ENCODE data around the gene TSPEAR. TPM values are rescaled to one million over a fixed set of nuclear protein-coding genes. Genes with fewer than 3 reads are reported as not detected.

Gene TSPEAR
- total RNA-seq, 2 donors from 2014 or later = not detected

DNA sequence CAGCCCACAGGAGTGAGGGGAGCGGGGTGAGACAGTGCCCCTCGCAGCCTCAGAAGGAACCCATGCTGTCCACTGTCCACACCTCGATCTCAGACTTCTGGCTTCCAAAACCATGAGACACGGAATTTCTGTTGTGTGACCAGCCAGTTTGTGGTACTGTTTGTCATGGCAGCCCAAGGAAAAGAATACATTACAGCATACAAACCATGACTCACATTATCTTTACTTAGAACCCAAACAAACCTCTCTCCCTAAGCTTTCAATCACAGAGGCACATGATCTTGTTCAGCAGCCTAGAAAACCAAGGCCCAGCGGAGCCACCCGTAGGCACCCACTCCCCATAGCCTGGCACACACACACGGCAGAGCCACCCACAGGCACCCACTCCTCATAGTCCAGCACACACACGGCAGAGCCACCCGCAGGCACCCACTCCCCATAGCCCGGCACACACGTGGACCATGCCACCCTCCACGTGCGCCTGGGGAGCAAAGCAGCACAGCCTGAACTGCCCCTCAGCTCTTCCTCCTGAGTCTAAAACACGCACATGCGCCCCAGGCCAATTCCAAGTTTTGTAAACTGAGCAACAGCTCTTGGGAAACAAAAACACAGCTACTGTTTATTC is 138.3 kb downstream of the TSPEAR start:
- no peak overlapping the region for H3K9ac ChIP-seq (ENCODE audit: low read depth in 2 of 2, low read length in 2 of 2)
- no peak overlapping the region for H3K4me3 ChIP-seq
- DNase-seq = no peak
- no peaks in the 10 kb centered on the region for H3K27me3 ChIP-seq
- no peaks in the 10 kb centered on the region for H3K36me3 ChIP-seq
- intact Hi-C loops (cut with DNase I) = no loop called here
- no peaks in the 10 kb centered on the region for H3K4me1 ChIP-seq
- no peak for TF ChIP-seq CTCF (IDR thresholded peaks at IDR 0.05)
- H3K9me3 ChIP-seq = no peaks in the 10 kb centered on the region
- no peak overlapping the region for H3K27ac ChIP-seq

DNA sequence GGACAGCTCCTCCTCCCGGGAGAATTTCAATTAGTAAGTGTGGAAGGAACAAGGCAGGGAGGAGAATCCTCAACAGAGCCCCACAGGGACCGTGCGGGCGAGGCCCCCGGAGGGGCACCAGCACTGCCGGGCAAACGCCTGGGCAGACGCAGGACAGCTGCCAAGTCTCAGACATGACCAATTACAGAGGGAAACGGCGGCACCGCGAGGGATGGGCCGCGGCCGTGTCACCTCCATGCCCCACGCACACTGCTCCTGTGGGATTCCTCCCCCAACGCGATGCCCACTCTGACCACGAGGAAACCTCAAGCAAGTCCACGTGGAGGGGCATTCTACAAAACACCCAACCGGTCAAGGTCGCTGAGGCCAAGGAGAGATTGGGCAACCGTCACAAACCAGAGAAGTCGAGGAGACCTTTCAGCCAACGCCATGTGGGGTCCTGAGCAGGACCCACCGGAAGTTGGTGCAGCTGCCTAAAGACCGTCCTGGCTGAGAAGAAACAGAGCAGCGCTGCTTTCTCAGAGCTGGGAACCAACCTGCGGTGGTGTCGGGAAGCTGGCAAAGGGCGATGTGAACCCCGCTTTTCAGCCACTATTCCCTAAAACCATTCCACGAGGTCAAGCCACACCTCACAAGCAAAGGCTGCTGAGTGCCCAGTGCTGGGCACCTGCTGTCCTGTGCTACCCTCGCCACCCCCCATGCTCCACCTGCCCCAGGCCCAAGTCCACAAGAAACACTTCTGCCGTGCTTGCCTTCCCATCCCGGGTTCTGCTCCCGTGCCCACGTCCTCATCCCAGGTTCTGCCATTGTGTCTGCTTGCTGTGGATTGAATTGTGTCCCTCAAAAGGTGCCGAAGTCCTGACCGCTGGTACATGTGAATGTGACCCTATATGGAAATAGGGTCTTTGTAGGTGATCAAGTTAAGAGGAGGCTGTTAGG is 139.3 kb downstream of the TSPEAR start:
- Histone ChIP-seq H3K27me3 (no peaks in the 10 kb centered on the region), H3K27ac (no peak overlapping the region), H3K4me1 (no peaks in the 10 kb centered on the region), H3K9ac (ENCODE audit: low read depth in 2 of 2, low read length in 2 of 2) (no peak overlapping the region), H3K4me3 (no peak overlapping the region), H3K36me3 (no peaks in the 10 kb centered on the region), H3K9me3 (no peaks in the 10 kb centered on the region)
- no peak for TF ChIP-seq CTCF (IDR thresholded peaks at IDR 0.05)
- intact Hi-C loops (cut with DNase I) = no loop called here
- no peak for DNase-seq

DNA sequence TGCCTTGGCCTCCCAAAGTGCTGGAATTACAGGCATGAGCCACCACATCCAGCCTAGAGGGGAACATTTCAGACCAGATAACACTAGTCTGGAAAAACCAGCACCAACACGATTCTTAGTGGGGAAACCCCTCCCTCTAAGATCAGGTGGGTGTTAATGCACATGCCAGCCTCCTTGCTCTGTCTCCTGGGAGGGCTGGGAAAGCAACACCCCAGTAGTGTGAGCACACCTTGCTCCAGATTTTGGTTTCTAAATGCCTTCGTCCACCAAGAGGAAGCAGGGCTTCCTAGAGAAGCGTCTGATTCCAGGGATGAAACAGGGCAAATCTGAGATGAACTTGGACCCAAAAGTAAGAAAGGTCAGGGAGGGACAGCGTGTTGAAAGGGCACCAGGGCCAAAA is 140.1 kb downstream of the TSPEAR start:
- DNase-seq = no peak
- intact Hi-C loops (cut with DNase I) = no loop called here
- Histone ChIP-seq H3K27ac (no peak overlapping the region), H3K27me3 (no peaks in the 10 kb centered on the region), H3K36me3 (no peaks in the 10 kb centered on the region), H3K4me1 (no peaks in the 10 kb centered on the region), H3K4me3 (no peak overlapping the region), H3K9me3 (no peaks in the 10 kb centered on the region), H3K9ac (ENCODE audit: low read depth in 2 of 2, low read length in 2 of 2) (no peak overlapping the region)
- TF ChIP-seq CTCF (IDR thresholded peaks at IDR 0.05) = no peak

DNA sequence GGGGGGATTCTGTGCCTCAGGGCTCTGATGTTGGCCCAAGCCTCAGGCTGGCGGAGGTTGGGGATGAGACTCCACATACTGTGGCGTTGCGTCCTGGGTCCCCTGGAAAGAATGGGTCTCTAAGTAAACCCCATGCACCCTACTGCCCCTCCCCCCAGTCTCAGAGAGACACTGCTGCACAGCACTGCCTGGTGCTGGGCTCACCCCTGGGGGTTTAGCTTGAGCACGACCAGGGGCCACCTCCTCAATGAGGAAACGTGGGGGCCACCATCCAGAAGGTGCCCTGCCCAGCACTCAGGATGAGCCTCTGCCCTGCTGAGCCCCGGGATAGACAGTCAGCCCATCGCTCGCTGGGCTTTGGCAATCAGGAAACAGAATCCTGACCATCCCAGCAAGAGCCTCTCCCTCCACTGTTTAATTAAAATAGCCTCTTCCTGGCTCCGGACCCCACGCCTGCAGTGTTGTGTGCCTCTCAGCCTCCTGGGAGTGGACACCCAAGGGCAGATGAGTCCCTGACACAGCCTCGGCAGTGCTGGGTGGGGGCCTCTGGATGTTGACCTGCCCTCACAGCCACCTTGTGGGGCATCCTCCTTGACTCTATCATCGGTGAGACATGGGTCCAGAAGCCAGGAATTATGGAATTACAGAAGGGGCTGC is 141.4 kb downstream of the TSPEAR start:
- intact Hi-C loops (cut with DNase I) = no loop called here
- Histone ChIP-seq H3K4me3 (no peak overlapping the region), H3K27ac (no peak overlapping the region), H3K4me1 (no peaks in the 10 kb centered on the region), H3K27me3 (no peaks in the 10 kb centered on the region), H3K9ac (ENCODE audit: low read depth in 2 of 2, low read length in 2 of 2) (no peak overlapping the region), H3K36me3 (no peaks in the 10 kb centered on the region), H3K9me3 (no peaks in the 10 kb centered on the region)
- no peak for TF ChIP-seq CTCF (IDR thresholded peaks at IDR 0.05)
- DNase-seq = no peak

GRCh38 chr21:44568667-44569556 is 142.5 kb downstream of the TSPEAR start:
- Histone ChIP-seq H3K27me3 (no peaks in the 10 kb centered on the region), H3K4me3 (no peak overlapping the region), H3K9me3 (no peaks in the 10 kb centered on the region), H3K27ac (no peak overlapping the region), H3K9ac (ENCODE audit: low read depth in 2 of 2, low read length in 2 of 2) (no peak overlapping the region), H3K36me3 (no peaks in the 10 kb centered on the region), H3K4me1 (no peaks in the 10 kb centered on the region)
- TF ChIP-seq CTCF (IDR thresholded peaks at IDR 0.05) = no peak
- no peak for DNase-seq
- intact Hi-C loops (cut with DNase I) = no loop called here
